Measurements from ENCODE around the gene CREB5. TPM values are rescaled to one million over a fixed set of nuclear protein-coding genes. Genes with fewer than 3 reads are reported as not detected.

Gene CREB5
- total RNA-seq, 2 experiments from 2014 or later = 0.19 to 0.22 TPM

GRCh38 chr7:28675429-28675828 lies 263.1 kb downstream of the CREB5 start:
- DNase-seq (no peak), ATAC-seq (ENCODE audit: poor library complexity) (no peak)
- ChIA-PET POLR2A (no interaction called here), CTCF (no interaction called here)
- no peak for TF ChIP-seq CTCF (IDR thresholded peaks at IDR 0.05)
- Histone ChIP-seq H3K27me3 (ENCODE audit: control insufficient read depth in 1 of 2, insufficient read depth in 2 of 2, low read length in 2 of 2) (no peaks in the 10 kb centered on the region), H3K9me3 (ENCODE audit: control insufficient read depth in 1 of 2, insufficient read depth in 1 of 2, low read length in 2 of 2) (no peaks in the 10 kb centered on the region), H3K4me3 (ENCODE audit: low read length) (no peak overlapping the region), H3K36me3 (ENCODE audit: insufficient read depth, low read length) (no peaks in the 10 kb centered on the region), H3K27ac (ENCODE audit: low read depth in 1 of 2, low read length in 2 of 2) (no peak overlapping the region), H3K4me1 (ENCODE audit: insufficient read depth, low read length) (no peaks in the 10 kb centered on the region)
- Mint-ChIP-seq H3K9me3 (no peaks in the 10 kb centered on the region), H3K27ac (no peak overlapping the region), H3K27me3 (no peaks in the 10 kb centered on the region), H3K36me3 (ENCODE audit: low read depth) (no peaks in the 10 kb centered on the region), H3K4me1 (ENCODE audit: low read depth) (no peaks in the 10 kb centered on the region), H3K4me3 (no peak overlapping the region)
- intact Hi-C loops (cut with DNase I, micrococcal nuclease) = no loop called here

- CTCF ChIA-PET = no interaction called here
- Mint-ChIP-seq H3K4me3 (no peak overlapping the region), H3K27ac (no peak overlapping the region), H3K9me3 (no peaks in the 10 kb centered on the region), H3K4me1 (ENCODE audit: low read depth) (no peaks in the 10 kb centered on the region), H3K27me3 (no peaks in the 10 kb centered on the region), H3K36me3 (ENCODE audit: low read depth) (no peaks in the 10 kb centered on the region)
- no peaks in the 10 kb centered on the region for H3K27me3 ChIP-seq (ENCODE audit: control insufficient read depth in 1 of 2, insufficient read depth in 2 of 2, low read length in 2 of 2)
- ATAC-seq (ENCODE audit: poor library complexity) (no peak), DNase-seq (no peak)
- intact Hi-C loops (cut with DNase I, micrococcal nuclease) = no loop called here
- H3K4me3 ChIP-seq (ENCODE audit: low read length) = no peak overlapping the region
- H3K4me1 ChIP-seq (ENCODE audit: insufficient read depth, low read length) = no peaks in the 10 kb centered on the region
- no peak overlapping the region for H3K27ac ChIP-seq (ENCODE audit: low read depth in 1 of 2, low read length in 2 of 2)
- no peaks in the 10 kb centered on the region for H3K9me3 ChIP-seq (ENCODE audit: control insufficient read depth in 1 of 2, insufficient read depth in 1 of 2, low read length in 2 of 2)
- POLR2A ChIA-PET = no interaction called here
- H3K36me3 ChIP-seq (ENCODE audit: insufficient read depth, low read length) = no peaks in the 10 kb centered on the region
- no peak for TF ChIP-seq CTCF (IDR thresholded peaks at IDR 0.05)
Observed at GRCh38 chr7:28677668-28678067, 265.4 kb downstream of the CREB5 start.

- H3K27ac Mint-ChIP-seq = no peak overlapping the region
- no peak overlapping the region for H3K4me3 ChIP-seq (ENCODE audit: low read length)
- H3K9me3 ChIP-seq (ENCODE audit: control insufficient read depth in 1 of 2, insufficient read depth in 1 of 2, low read length in 2 of 2) = no peaks in the 10 kb centered on the region
- no peaks in the 10 kb centered on the region for H3K4me1 Mint-ChIP-seq (ENCODE audit: low read depth)
- peaks cover 3% of the 10 kb centered on the region for H3K27me3 Mint-ChIP-seq
- H3K4me3 Mint-ChIP-seq = no peak overlapping the region
- H3K9me3 Mint-ChIP-seq = no peaks in the 10 kb centered on the region
- H3K36me3 Mint-ChIP-seq (ENCODE audit: low read depth) = no peaks in the 10 kb centered on the region
- no peak overlapping the region for H3K27ac ChIP-seq (ENCODE audit: low read depth in 1 of 2, low read length in 2 of 2)
- H3K27me3 ChIP-seq (ENCODE audit: control insufficient read depth in 1 of 2, insufficient read depth in 2 of 2, low read length in 2 of 2) = no peaks in the 10 kb centered on the region
- no peak for TF ChIP-seq CTCF (IDR thresholded peaks at IDR 0.05)
- ATAC-seq (ENCODE audit: poor library complexity) (no peak), DNase-seq (no peak)
- POLR2A ChIA-PET = no interaction called here
- CTCF ChIA-PET = no interaction called here
- H3K4me1 ChIP-seq (ENCODE audit: insufficient read depth, low read length) = no peaks in the 10 kb centered on the region
- intact Hi-C loops (cut with DNase I, micrococcal nuclease) = no loop called here
- H3K36me3 ChIP-seq (ENCODE audit: insufficient read depth, low read length) = no peaks in the 10 kb centered on the region
Observed at GRCh38 chr7:28678431-28678965, 266.2 kb downstream of the CREB5 start.
